ENCODE data around the gene CCDC6. TPM values are rescaled to one million over a fixed set of nuclear protein-coding genes. Genes with fewer than 3 reads are reported as not detected.
A peak's percentile ranks its signal among the peaks of the same experiment; 100 is the strongest.

CCDC6 gene
- polyA plus RNA-seq, 3 donors = 4.2 to 13.5 (median 6.2) TPM

DNA sequence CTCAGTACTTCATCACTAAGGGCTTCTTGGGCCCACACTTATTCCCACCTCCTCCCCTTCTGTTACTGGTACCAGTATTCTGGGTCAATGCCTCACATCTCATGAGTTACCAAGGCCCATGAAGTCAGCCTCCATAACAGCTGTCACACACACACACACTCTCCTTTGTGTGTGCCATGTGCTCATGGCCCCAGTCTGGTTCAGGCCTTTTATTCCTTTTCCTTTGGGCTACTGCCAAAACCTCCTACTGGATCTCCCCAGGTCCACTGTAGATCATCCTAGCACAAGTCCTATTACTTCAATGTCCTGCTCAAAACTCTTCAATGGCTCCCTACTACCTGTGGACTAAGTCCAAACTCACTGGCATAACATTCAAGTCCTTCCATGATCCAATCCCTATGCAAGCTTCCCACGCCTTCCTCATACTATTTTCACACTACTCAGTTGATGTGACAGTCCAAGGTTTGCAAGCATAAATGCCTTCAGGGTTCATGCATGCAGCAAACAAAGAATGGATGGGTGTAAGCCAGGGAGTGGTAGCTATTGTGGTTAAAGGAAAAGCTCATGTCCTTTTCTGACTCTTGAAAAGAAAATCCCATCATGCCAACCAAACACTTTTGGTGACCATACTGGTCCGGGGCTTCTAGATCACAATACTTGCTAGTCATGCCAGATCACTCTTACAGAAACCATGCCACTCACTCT, 68.1 kb downstream of the CCDC6 start:
- intact Hi-C loops (cut with micrococcal nuclease) = loop anchor here (10.0 kb wide), 2 partner anchors 67 to 197 kb away; partner anchors contain the start of gene CCDC6 (in 1 of the 2)
- H3K27ac ChIP-seq (ENCODE audit: low read depth in 1 of 2, low read length in 2 of 2) = no peak overlapping the region

DNA sequence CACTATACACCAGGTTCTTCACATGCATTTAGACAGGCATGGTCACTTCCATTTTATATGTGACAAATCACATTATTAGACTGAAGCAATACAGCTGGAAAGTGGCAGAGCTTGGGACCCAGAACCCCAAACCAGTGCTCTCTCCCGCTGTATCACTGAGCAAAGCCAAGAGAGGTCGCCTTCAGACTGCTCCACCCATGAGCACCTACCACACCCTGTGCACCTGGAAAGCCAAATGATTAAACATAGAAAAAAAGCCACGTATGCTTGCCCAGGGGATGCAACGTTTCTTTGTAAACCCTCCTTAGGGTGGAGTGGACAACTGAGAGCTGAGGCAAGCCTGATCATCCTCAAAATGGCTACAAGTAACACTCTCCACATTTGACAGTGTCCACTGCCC, 72.5 kb downstream of the CCDC6 start:
- Mint-ChIP-seq H3K4me1 (peaks cover 20% of the 10 kb centered on the region), H3K27me3 (ENCODE audit: low read depth in 3 of 3) (peaks cover 0 to 2% (median 0%) of the 10 kb centered on the region in 3 donors), H3K36me3 (peaks cover 26 to 36% of the 10 kb centered on the region in 2 donors), H3K27ac (peak overlapping the region in 1 of 7 donors; percentile 61), H3K4me3 (no peak overlapping the region), H3K9me3 (no peaks in the 10 kb centered on the region)
- Histone ChIP-seq H3K9me3 (replicated peaks in 1 of 2; ENCODE audit: control insufficient read depth in 1 of 2, insufficient read depth in 1 of 2, low read length in 2 of 2) (no peaks in the 10 kb centered on the region), H3K27ac (ENCODE audit: low read depth in 1 of 2, low read length in 2 of 2) (no peak overlapping the region), H2AFZ (ENCODE audit: insufficient read depth, low read depth, low read length, poor library complexity, severe bottlenecking) (no peak overlapping the region), H3K79me2 (ENCODE audit: insufficient read depth, low read length) (peaks cover 2% of the 10 kb centered on the region), H3K4me3 (replicated peaks in 1 of 3; ENCODE audit: low read depth in 2 of 3, low read length in 3 of 3) (no peak overlapping the region), H3K36me3 (replicated peaks in 1 of 2; ENCODE audit: control insufficient read depth in 1 of 2, insufficient read depth in 2 of 2, low read length in 2 of 2) (peaks cover 5 to 28% of the 10 kb centered on the region in 2 donors), H3K27me3 (ENCODE audit: control insufficient read depth in 2 of 2, insufficient read depth in 2 of 2, low read length in 2 of 2) (no peaks in the 10 kb centered on the region), H4K20me1 (ENCODE audit: insufficient read depth, low read length) (peaks cover 27% of the 10 kb centered on the region), H3K4me2 (replicated peaks; ENCODE audit: extremely low read depth, low read length, poor library complexity, severe bottlenecking) (no peak overlapping the region), H3K9ac (ENCODE audit: insufficient read depth, low read length, poor library complexity, severe bottlenecking) (no peak overlapping the region), H3K4me1 (ENCODE audit: control insufficient read depth in 1 of 2, insufficient read depth in 2 of 2, low read length in 2 of 2) (peaks cover 4 to 8% of the 10 kb centered on the region in 2 donors)
- DNase-seq = no peak
- intact Hi-C loops (cut with micrococcal nuclease) = loop anchor here (10.0 kb wide), 2 partner anchors 71 to 201 kb away; partner anchors contain the start of gene CCDC6 (in 1 of the 2)
- 100% methylated on average over 1 of the region's 4 CpGs for WGBS (ENCODE audit: insufficient coverage)
- TF ChIP-seq, protein P1, sequence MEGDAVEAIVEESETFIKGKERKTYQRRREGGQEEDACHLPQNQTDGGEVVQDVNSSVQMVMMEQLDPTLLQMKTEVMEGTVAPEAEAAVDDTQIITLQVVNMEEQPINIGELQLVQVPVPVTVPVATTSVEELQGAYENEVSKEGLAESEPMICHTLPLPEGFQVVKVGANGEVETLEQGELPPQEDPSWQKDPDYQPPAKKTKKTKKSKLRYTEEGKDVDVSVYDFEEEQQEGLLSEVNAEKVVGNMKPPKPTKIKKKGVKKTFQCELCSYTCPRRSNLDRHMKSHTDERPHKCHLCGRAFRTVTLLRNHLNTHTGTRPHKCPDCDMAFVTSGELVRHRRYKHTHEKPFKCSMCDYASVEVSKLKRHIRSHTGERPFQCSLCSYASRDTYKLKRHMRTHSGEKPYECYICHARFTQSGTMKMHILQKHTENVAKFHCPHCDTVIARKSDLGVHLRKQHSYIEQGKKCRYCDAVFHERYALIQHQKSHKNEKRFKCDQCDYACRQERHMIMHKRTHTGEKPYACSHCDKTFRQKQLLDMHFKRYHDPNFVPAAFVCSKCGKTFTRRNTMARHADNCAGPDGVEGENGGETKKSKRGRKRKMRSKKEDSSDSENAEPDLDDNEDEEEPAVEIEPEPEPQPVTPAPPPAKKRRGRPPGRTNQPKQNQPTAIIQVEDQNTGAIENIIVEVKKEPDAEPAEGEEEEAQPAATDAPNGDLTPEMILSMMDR (IDR thresholded peaks at IDR 0.05) = no peak

More for the DNA sequence above, 68.1 kb downstream of the CCDC6 start:
- H3K4me3 Mint-ChIP-seq = no peak overlapping the region
- Histone ChIP-seq H3K9me3 (replicated peaks in 1 of 2; ENCODE audit: control insufficient read depth in 1 of 2, insufficient read depth in 1 of 2, low read length in 2 of 2) (no peaks in the 10 kb centered on the region), H3K4me3 (replicated peaks in 1 of 3; ENCODE audit: low read depth in 2 of 3, low read length in 3 of 3) (no peak overlapping the region), H4K20me1 (ENCODE audit: insufficient read depth, low read length) (peaks cover 18% of the 10 kb centered on the region), H3K4me2 (replicated peaks; ENCODE audit: extremely low read depth, low read length, poor library complexity, severe bottlenecking) (no peak overlapping the region), H3K27me3 (ENCODE audit: control insufficient read depth in 2 of 2, insufficient read depth in 2 of 2, low read length in 2 of 2) (no peaks in the 10 kb centered on the region), H3K4me1 (ENCODE audit: control insufficient read depth in 1 of 2, insufficient read depth in 2 of 2, low read length in 2 of 2) (peaks cover 4 to 15% of the 10 kb centered on the region in 2 donors), H3K79me2 (ENCODE audit: insufficient read depth, low read length) (peaks cover 2% of the 10 kb centered on the region), H2AFZ (ENCODE audit: insufficient read depth, low read depth, low read length, poor library complexity, severe bottlenecking) (no peak overlapping the region), H3K36me3 (replicated peaks in 1 of 2; ENCODE audit: control insufficient read depth in 1 of 2, insufficient read depth in 2 of 2, low read length in 2 of 2) (peaks cover 3% of the 10 kb centered on the region in 2 donors), H3K9ac (ENCODE audit: insufficient read depth, low read length, poor library complexity, severe bottlenecking) (no peak overlapping the region)
- peaks cover 33% of the 10 kb centered on the region for H3K4me1 Mint-ChIP-seq
- H3K27me3 Mint-ChIP-seq (ENCODE audit: low read depth in 3 of 3) = peaks cover 0 to 2% (median 0%) of the 10 kb centered on the region in 3 donors
- 100% methylated on average over 2 of the region's 2 CpGs for WGBS (ENCODE audit: insufficient coverage)
- peaks cover 23 to 30% of the 10 kb centered on the region in 2 donors for H3K36me3 Mint-ChIP-seq
- TF ChIP-seq, protein P1 (IDR thresholded peaks at IDR 0.05) = no peak
- H3K27ac Mint-ChIP-seq = peak overlapping the region in 2 of 7 donors; percentile 5 to 47
- peaks cover 0 to 4% (median 2%) of the 10 kb centered on the region in 7 donors for H3K9me3 Mint-ChIP-seq
- no peak for DNase-seq
